HG02588 (cell line): ENCODE measurements around the gene ME3.

Source experiments
- ATAC-seq: cut with Tn5 transposase; IDR thresholded peaks from one replicate; pipeline ENCODE4 v1.9.1; 2021; ENCODE audit warnings: mild to moderate bottlenecking, moderate library complexity; ENCODE audit not compliant: unreplicated experiment

Gene ME3

GRCh38 chr11:86672007-86672621, at the start of gene ME3:
Gene ME3, minus strand, starts transcription at chr11:86672616.
- peak; percentile 62 for ATAC-seq

DNA sequence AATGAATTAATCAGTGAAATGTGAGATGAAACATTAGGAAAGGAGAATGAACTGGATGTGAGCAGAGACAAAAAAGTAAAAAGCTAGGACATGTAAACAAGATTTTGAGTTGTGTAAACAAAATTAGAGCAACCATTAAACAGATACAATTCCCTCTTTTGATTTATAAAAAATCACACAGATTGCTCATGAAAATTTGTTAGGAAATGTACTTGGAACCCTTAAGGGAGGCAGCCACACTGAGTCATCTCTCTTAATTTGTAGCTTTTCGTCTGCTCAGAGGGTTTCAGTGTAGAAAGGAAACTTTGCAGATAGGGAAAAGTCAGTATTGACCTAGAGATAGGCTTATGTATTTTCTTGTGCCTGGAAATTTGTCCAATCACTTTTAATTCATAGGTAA, 49.6 kb upstream of the ME3 start:
- no peak for ATAC-seq

DNA sequence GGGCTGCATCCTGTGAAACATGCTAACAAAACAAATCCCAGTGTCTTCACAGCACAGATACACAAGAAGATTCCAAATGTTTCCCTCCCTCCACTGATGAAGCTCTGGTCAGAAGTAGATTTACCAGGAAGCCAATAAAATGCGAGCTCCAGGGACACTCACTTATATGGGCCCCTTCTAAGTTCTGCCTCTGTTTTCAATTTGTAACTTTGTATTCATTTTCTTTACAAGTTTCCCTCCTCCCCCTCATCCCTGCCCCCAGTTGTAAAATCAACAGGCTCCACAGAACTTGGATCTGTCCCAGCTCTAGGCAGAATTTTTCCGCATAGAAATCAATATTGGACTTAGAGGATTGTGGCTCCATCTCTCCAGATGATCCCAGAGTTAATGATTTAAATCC, 48.1 kb upstream of the ME3 start:
- ATAC-seq = no peak

DNA sequence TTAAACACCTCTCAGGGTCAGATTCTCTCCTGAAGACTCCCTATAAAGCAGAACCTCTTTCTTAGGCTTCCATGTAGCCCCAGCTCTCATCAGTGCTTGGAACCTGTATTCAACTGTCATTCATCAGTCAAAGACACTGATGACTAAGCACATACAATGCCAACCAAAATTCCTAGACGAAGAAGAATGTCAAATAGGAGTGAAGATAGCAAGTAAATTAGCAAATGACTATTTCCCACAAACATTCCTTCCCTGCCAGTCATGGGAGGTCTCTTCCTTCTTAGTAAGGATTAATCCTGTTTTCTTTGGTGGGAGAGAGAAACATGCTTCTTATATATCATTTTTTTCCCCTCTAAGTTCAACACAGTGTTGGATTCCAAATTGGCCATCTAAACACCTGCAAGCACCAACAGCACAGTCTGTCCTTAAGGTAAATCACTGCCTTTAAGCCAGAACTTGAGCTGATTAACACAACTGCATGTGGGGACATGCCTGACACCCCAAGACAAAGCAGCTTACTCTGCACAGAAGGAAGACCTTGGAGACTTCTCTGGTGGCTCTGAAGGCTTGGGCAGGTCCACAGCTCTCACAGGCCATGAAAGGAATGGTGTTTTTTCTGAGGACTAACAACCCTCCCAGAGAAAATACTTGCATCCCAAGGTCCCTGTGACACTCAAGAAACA, 47.5 kb upstream of the ME3 start:
- no peak for ATAC-seq

GRCh38 chr11:86718999-86719398, 46.6 kb upstream of the ME3 start:
- no peak for ATAC-seq

- no peak for ATAC-seq
These were observed 46.1 kb upstream of the ME3 start for GRCh38 chr11:86718521-86718920.

GRCh38 chr11:86717817-86718501, 45.5 kb upstream of the ME3 start:
- ATAC-seq = no peak

DNA sequence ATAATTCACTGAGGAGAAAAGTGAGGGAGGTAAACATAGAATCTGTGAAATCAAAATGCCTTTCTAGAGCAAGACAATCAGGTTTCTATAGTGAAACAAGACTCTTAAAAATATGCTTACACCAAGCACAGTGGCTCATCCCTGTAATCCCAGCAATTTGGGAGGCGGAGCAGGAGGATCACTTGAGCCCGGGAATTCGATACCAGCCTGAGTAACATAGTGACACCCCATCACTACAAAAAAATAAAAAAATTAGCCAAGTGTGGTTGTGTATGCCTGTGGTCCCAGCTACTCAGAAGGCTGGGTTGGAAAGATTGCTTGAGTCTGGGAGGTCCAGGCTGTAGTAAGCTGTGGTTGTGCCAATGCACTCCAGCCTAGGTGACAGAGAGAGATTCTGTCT, 43.2 kb upstream of the ME3 start:
- no peak for ATAC-seq

- no peak for ATAC-seq
These were observed 41.1 kb upstream of the ME3 start for GRCh38 chr11:86713552-86713951.

- no peak for ATAC-seq
These were observed 38.5 kb upstream of the ME3 start for GRCh38 chr11:86710936-86711335.

GRCh38 chr11:86708669-86709068, 36.3 kb upstream of the ME3 start:
- ATAC-seq = no peak

GRCh38 chr11:86706338-86707131, 34.1 kb upstream of the ME3 start:
- no peak for ATAC-seq

- no peak for ATAC-seq
These were observed 32.3 kb upstream of the ME3 start for GRCh38 chr11:86704710-86705109.

DNA sequence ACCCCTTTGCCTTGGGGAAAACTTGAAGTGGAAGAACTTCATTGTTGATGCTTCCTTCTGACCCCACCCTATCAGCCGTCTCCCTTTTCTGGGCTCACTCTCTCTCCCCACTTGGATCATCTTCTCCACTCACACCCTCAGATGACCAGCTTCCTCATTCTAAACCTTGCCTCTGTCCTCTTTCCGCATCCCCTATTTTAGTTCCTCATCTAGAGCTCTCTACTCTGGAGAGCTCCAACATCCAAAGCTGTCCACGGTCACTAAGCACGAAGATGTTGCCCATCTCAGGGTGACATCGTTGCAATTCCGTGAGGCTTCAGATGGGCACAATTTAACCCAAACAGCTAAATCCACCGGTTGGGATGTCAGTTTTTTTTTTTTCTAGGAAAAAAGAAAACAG, 31.6 kb upstream of the ME3 start:
- no peak for ATAC-seq

- no peak for ATAC-seq
These were observed 30.0 kb upstream of the ME3 start for GRCh38 chr11:86702220-86702983.

DNA sequence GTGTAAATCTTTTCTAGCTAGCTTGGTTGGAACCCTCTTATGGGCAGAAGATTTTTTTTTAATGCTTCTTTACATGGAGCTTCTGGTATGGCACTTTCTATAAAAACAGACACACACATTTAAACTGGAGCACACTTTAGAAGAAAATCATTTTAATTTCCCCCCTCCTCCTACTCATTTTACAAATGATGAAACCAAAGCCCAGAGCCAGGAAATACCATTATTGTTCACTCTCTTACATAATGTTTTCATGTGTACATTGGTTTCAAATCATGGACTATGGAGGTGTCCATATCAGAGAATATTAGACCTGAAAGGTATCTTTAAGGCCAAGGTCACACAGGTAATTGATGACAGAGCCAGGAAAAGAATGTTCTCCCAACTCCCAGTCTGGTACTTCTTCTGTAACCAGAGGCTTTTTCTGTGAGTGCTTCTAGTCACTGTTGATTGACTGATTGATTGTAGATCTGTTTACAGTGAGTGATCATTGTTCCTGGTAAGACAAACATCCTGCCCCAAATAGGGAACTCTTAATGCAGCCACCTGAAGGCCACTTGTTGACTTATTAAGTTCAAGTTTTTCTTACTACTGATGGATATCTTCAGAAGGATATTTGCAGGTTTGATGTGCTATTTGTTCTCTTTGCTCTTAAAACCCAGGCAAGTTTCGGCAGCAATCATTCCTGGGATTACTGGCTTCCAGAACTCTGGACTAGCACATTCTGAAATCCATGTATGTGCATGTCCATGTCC, 26.8 kb upstream of the ME3 start:
- no peak for ATAC-seq

DNA sequence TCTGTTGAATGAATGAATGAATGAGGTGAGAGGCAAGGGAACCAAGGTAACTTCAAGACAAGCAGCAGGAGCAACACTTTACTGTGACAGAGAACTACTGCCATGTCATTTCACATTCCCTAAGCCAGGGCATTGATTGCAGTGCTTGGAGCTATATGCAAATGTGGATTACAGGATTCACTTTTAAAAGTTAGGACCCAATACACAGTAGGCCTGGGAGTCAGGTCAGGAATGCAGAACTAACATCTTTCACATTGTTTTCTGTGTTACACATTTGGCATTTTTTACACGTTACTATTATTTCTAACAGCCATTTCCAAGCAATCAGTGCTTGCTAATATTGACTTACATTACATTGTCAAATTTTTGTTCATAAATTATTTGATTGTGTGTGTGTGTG, 26.2 kb upstream of the ME3 start:
- no peak for ATAC-seq

DNA sequence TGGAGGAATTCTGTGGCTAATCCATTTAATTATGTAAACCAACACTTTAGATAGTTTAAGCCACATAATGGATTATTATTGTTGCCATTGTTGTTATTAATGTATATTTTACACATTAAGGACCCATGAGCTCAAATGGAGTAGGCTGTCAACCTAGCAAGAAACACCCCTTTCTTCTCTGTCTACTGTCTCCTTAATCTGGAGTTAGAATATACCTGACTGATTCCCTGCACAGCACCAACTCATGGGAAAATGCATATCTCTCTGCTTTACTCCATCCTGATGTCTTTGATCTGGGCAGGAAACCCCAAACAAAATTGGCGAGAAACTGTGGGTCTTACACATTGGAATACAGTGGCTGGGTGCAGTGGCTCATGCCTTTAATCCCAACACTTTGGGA, 24.0 kb upstream of the ME3 start:
- no peak for ATAC-seq

GRCh38 chr11:86696004-86696403, 23.6 kb upstream of the ME3 start:
- no peak for ATAC-seq

GRCh38 chr11:86695373-86695772, 23.0 kb upstream of the ME3 start:
- no peak for ATAC-seq
